Small intestine (tissue), 16 donors: ENCODE data around the gene ADCY9. TPM values are rescaled to one million over a fixed set of nuclear protein-coding genes. Genes with fewer than 3 reads are reported as not detected.
A peak's percentile ranks its signal among the peaks of the same experiment; 100 is the strongest.
"Not testable (repeated sequence)": the region's sequence is repeated elsewhere in the genome, so short reads cannot be mapped to it uniquely, and the experiment has no call there.

ENCODE experiments used
- DNase-seq, 2 donors: peaks; one replicate each; pipeline versions ENCODE4 v3.0.0 to v3.0.0-alpha.2; 2013
- FAIRE-seq: peaks from 2 replicates; lab custom pipeline; 2012; peaks lifted over from hg19 to GRCh38; lab: Jason Lieb, UNC
- H3K27ac ChIP-seq, 3 donors: one replicate each; pipeline ENCODE4 v1.5.1; 2013; ENCODE audit warnings: low read length in 2 of 3, mild to moderate bottlenecking in 2 of 3, control low read depth in 1 of 3, inconsistent platforms in 1 of 3, low read depth in 1 of 3, moderate library complexity in 1 of 3
- H3K27me3 ChIP-seq, 3 donors: one replicate each; pipeline ENCODE4 v1.6.1; 2013; ENCODE audit warnings: low read length in 3 of 3, inconsistent platforms in 1 of 3; ENCODE audit not compliant: control insufficient read depth in 3 of 3, insufficient read depth in 3 of 3
- H3K36me3 ChIP-seq, 3 donors: one replicate each; pipeline ENCODE4 v1.6.1; 2013; ENCODE audit warnings: low read length in 3 of 3, inconsistent platforms in 1 of 3, low read depth in 1 of 3, mild to moderate bottlenecking in 1 of 3, moderate library complexity in 1 of 3; ENCODE audit not compliant: control insufficient read depth in 3 of 3, insufficient read depth in 2 of 3
- H3K4me1 ChIP-seq, 3 donors: one replicate each; pipeline ENCODE4 v1.6.1; 2013; ENCODE audit warnings: low read length in 2 of 3, inconsistent platforms in 1 of 3, low read depth in 1 of 3, mild to moderate bottlenecking in 1 of 3, moderate library complexity in 1 of 3; ENCODE audit not compliant: control insufficient read depth in 3 of 3, insufficient read depth in 2 of 3
- H3K4me3 ChIP-seq, 3 donors: one replicate each; pipeline ENCODE4 v1.5.1; 2013; ENCODE audit warnings: low read length in 3 of 3, control low read depth in 1 of 3, inconsistent platforms in 1 of 3, low read depth in 1 of 3, mild to moderate bottlenecking in 1 of 3, moderate library complexity in 1 of 3
- H3K9me3 ChIP-seq, 2 donors: one replicate each; pipeline ENCODE4 v1.6.1; 2013; ENCODE audit warnings: low read depth in 1 of 2, low read length in 1 of 2; ENCODE audit not compliant: control insufficient read depth in 2 of 2, insufficient read depth in 1 of 2
- WGBS, 3 donors: extraction: QIAGEN DNeasy Blood & Tissue Kit; methylation state at CpG; one replicate each; pipeline ENCODE4 v1.1.7; 2013; 5-methylcytosine and 5-hydroxymethylcytosine counted together
- long read RNA-seq, 10 donors: transcript quantifications; one replicate each; lab custom pipeline, GENCODE V29; 2026
- polyA plus RNA-seq, 4 donors: library from polyadenylated mRNA; stranded (reverse) in 3 of 4; unstranded in 1 of 4; fragments of 200-250 nt in 3 of 4; fragments of 120-200 nt in 1 of 4; gene quantifications; one replicate each; pipeline versions ENCODE4 v1.2.1 to v1.2.3, GENCODE V29; 2013
- donor health status: healthy with polysubstance abuse.
- donor health status: control.
- donor health status: control.
- donor health status: Bipolar disorder and iron deficiency.
- donor health status: healthy.

ADCY9 gene
- 10 to 100 TPM in 1 of 4 donors, 1 to 10 TPM in 3; 4.3 to 10.7 (median 8.0) TPM for polyA plus RNA-seq
- long read RNA-seq, donor 1: 0 reads
- long read RNA-seq, donor 2, partial matches to known transcripts: 0 of 1 reads
- long read RNA-seq, donor 2, other reads (novel, unspliced or antisense): 0 of 1 reads
- long read RNA-seq, donor 3, partial matches to known transcripts: 7 of 8 reads
- long read RNA-seq, donor 3, other reads (novel, unspliced or antisense): 0 of 8 reads
- long read RNA-seq, donor 4: 0 reads
- long read RNA-seq, donor 5: 0 reads
- long read RNA-seq, donor 6: 0 reads
- long read RNA-seq, donor 7, full-length matches to known transcripts: 5 of 5 reads
- long read RNA-seq, donor 7, partial matches to known transcripts: 0 of 5 reads
- long read RNA-seq, donor 7, other reads (novel, unspliced or antisense): 0 of 5 reads
- long read RNA-seq, donor 8: 0 reads
- long read RNA-seq, donor 9: 0 reads
- long read RNA-seq, donor 10, partial matches to known transcripts: 7 of 7 reads
- long read RNA-seq, donor 10, other reads (novel, unspliced or antisense): 0 of 7 reads

GRCh38 chr16:4116325-4117249 is at the start of gene ADCY9:
TSS of gene ADCY9 (minus strand) at chr16:4116442. CDS start at chr16:4115442, 1,000 bp downstream.
- no peak for FAIRE-seq
- no peaks in the 10 kb centered on the region for H3K9me3 ChIP-seq

GRCh38 chr16:4160658-4161430 is 44.6 kb upstream of the ADCY9 start:
- no peaks in the 10 kb centered on the region for H3K4me1 ChIP-seq
- no peak for DNase-seq
- no peak overlapping the region for H3K27ac ChIP-seq
- no peaks in the 10 kb centered on the region for H3K36me3 ChIP-seq
- no peak for FAIRE-seq
- no peaks in the 10 kb centered on the region for H3K9me3 ChIP-seq
- WGBS, 3 donors: 81 to 93% (median 89%) methylated on average over 7 of the region's 7 CpGs
- no peaks in the 10 kb centered on the region for H3K27me3 ChIP-seq
- H3K4me3 ChIP-seq: no peak overlapping the region

More at GRCh38 chr16:4116325-4117249, at the start of gene ADCY9:
- Histone ChIP-seq H3K27me3 (no peaks in the 10 kb centered on the region), H3K27ac (peak within 1 kb of the TSS; percentile 41 to 69 (median 57)), H3K4me3 (peak within 1 kb of the TSS; percentile 61 to 94 (median 70)), H3K4me1 (peaks cover 0 to 15% (median 10%) of the 10 kb centered on the region in 3 donors), H3K36me3 (peaks cover 0 to 7% (median 0%) of the 10 kb centered on the region in 3 donors)
- DNase-seq: peak; percentile 75 to 89
- 3 to 6% (median 4%) methylated on average over 33 to 105 of the region's 105 CpGs for WGBS, 3 donors

DNA sequence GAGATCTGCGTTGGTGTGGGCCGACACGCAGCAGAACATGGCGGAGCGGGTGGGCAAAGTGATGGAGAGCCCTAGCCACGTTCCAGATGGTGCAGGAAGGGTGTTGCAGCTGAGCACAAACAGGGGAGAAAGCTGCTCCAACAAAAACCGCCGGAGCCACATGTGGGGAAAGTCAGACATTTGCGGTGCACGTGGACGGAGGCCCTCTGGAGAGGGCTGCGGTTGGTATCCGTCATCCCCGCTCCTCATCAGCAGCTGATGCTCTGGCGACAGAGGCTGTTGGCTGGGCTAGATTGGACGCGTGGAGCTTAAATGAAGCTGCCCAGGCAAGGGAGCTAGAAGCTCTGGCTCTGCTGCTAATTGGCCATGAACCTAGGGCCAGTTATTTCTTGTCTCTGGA is 43.5 kb upstream of the ADCY9 start:
- no peak overlapping the region for H3K4me3 ChIP-seq
- no peaks in the 10 kb centered on the region for H3K27me3 ChIP-seq
- H3K4me1 ChIP-seq: no peaks in the 10 kb centered on the region
- no peaks in the 10 kb centered on the region for H3K36me3 ChIP-seq
- FAIRE-seq: no peak
- H3K9me3 ChIP-seq: no peaks in the 10 kb centered on the region
- no peak overlapping the region for H3K27ac ChIP-seq
- DNase-seq: no peak
- WGBS, 3 donors: 91 to 97% (median 97%) methylated on average over 17 of the region's 17 CpGs

- Histone ChIP-seq H3K4me3 (no peak overlapping the region), H3K27me3 (no peaks in the 10 kb centered on the region), H3K4me1 (no peaks in the 10 kb centered on the region), H3K9me3 (no peaks in the 10 kb centered on the region), H3K36me3 (no peaks in the 10 kb centered on the region), H3K27ac (no peak overlapping the region)
- FAIRE-seq: no peak
- DNase-seq: no peak
- WGBS, 3 donors: 68 to 76% (median 68%) methylated on average over 13 of the region's 13 CpGs
Measured at GRCh38 chr16:4158143-4159093, 42.2 kb upstream of the ADCY9 start.

DNA sequence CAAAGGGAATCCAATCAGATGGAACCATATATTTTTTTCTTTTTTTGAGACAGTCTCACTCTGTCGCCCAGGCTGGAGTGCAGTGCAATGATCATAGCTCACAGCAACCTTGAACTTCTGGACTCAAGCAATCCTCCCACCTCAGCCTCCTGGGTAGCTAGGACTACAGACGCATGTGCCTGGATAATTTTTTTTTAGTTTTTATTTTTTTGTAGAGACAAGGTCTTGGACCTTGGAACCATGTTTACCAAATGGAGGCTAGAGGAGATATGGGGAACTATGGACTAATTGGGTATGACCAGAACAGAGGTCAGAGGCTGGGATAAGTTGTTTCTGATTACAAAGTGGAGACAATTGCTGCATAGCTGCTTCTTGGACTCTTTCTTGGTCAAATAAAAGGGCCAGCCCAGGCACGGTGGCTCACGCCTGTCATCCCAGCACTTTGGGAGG is 41.2 kb upstream of the ADCY9 start:
- FAIRE-seq (no peak), DNase-seq (peak; percentile 74 to 84)
- no peaks in the 10 kb centered on the region for H3K36me3 ChIP-seq
- peak overlapping the region in 2 of 3 donors; percentile 9 to 21 for H3K27ac ChIP-seq
- no peaks in the 10 kb centered on the region for H3K4me1 ChIP-seq
- H3K4me3 ChIP-seq: no peak overlapping the region
- no peaks in the 10 kb centered on the region for H3K9me3 ChIP-seq
- WGBS, 3 donors: 16 to 65% (median 39%) methylated on average over 4 of the region's 4 CpGs
- no peaks in the 10 kb centered on the region for H3K27me3 ChIP-seq

DNA sequence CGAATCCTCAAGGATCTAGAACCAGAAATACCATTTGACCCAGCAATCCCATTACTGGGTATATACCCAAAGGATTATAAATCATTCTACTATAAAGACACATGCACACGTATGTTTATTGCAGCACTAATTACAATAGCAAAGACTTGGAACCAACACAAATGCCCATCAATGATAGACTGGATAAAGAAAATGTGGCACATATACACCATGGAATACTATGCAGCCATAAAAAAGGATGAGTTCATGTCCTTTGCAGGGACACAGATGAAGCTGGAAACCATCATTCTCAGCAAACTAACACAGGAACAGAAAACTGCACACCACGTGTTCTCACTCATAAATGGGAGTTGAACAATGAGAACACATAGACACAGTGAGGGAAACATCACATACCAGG is 40.3 kb upstream of the ADCY9 start:
- not testable (repeated sequence) for H3K4me3 ChIP-seq, H3K9me3 ChIP-seq, DNase-seq, H3K4me1 ChIP-seq, H3K27me3 ChIP-seq, FAIRE-seq, H3K36me3 ChIP-seq, H3K27ac ChIP-seq
- 74 to 90% (median 85%) methylated on average over 3 of the region's 3 CpGs for WGBS, 3 donors

DNA sequence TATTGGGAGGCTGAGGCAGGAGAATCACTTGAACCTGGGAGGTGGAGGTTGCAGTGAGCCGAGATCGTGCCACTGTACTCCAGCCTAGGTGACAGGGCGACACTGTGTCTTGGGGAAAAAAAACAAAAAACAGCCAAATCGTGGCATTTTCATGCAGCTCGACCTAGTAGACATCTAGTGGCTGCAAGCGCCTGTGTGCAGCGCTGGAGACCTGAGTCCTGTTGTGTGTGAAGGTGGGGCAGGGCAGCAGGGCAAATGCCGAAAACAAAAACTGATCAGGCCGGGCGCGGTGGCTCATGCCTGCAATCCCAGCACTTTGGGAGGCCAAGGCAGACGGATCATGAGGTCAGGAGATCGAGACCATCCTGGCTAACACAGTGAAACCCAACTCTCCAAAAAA is 37.1 kb upstream of the ADCY9 start:
- H3K27ac ChIP-seq, FAIRE-seq, H3K4me1 ChIP-seq, DNase-seq, H3K9me3 ChIP-seq, H3K27me3 ChIP-seq, H3K4me3 ChIP-seq, H3K36me3 ChIP-seq: not testable (repeated sequence)
- WGBS, 3 donors: 88 to 90% (median 89%) methylated on average over 13 of the region's 13 CpGs
